Activated naive CD4-positive, alpha-beta T cell treated with anti-CD3 and anti-CD28 coated beads for 36 hours (primary cell): ENCODE measurements around the gene SBNO1. TPM values are rescaled to one million over a fixed set of nuclear protein-coding genes. Genes with fewer than 3 reads are reported as not detected.
"Not testable (repeated sequence)": the region's sequence is repeated elsewhere in the genome, so short reads cannot be mapped to it uniquely, and the experiment has no call there.

Source experiments
- CTCF ChIA-PET: fragments of 350-600 bp; sonication (Branson Sonifier 250); formaldehyde crosslinking; loops from one replicate; lab custom pipeline; 2021; ENCODE audit warnings: antibody characterized with exemption; lab: Charles Lee
- DNase-seq: peaks from one replicate; pipeline ENCODE4 v3.0.0-alpha.2; 2020
- H3K27ac Mint-ChIP-seq: one replicate; pipeline ENCODE4 v1.8.0; 2021; ENCODE audit warnings: mild to moderate bottlenecking, mixed read lengths
- H3K27me3 Mint-ChIP-seq: one replicate; pipeline ENCODE4 v1.8.0; 2021; ENCODE audit warnings: low read depth, mixed read lengths
- H3K36me3 Mint-ChIP-seq: one replicate; pipeline ENCODE4 v1.8.0; 2021; ENCODE audit warnings: low read depth, mixed read lengths
- H3K4me1 Mint-ChIP-seq: one replicate; pipeline ENCODE4 v1.8.0; 2021; ENCODE audit warnings: low read depth, mixed read lengths
- H3K4me3 Mint-ChIP-seq: one replicate; pipeline ENCODE4 v1.8.0; 2021; ENCODE audit warnings: mild to moderate bottlenecking, moderate library complexity, mixed read lengths
- H3K9me3 Mint-ChIP-seq: one replicate; pipeline ENCODE4 v1.8.0; 2021; ENCODE audit warnings: mixed read lengths
- intact Hi-C: fragments of 100-400 bp; cut with micrococcal nuclease; formaldehyde crosslinking; loops from one replicate; pipeline ENCODE4 v1.15.1; 2023
- total RNA-seq, 2 experiments: library from RNA; stranded (reverse); gene quantifications; one replicate each; pipeline ENCODE4 v1.2.3, GENCODE V29; 2021

The SBNO1 gene
- total RNA-seq, 2 experiments from 2014 or later: 40.4 to 43.0 TPM

- H3K4me1 Mint-ChIP-seq: peaks cover 20% of the 10 kb centered on the region
- H3K27me3 Mint-ChIP-seq: no peaks in the 10 kb centered on the region
- no peak overlapping the region for H3K27ac Mint-ChIP-seq
- no peaks in the 10 kb centered on the region for H3K9me3 Mint-ChIP-seq
- intact Hi-C loops: no loop called here
- H3K4me3 Mint-ChIP-seq: no peak overlapping the region
- peaks cover 4% of the 10 kb centered on the region for H3K36me3 Mint-ChIP-seq
- DNase-seq: no peak
- CTCF ChIA-PET: interaction anchor here (0.6 to 1.4 kb wide), 2 partner anchors 31 to 76 kb away, joined by 3 read pairs; no protein-coding TSS in a partner anchor
Measured at GRCh38 chr12:123266679-123267277, 97.9 kb downstream of the SBNO1 start.

GRCh38 chr12:123265851-123266678, 98.6 kb downstream of the SBNO1 start:
- CTCF ChIA-PET: interaction anchor here (0.7 to 1.4 kb wide), 2 partner anchors 30 to 241 kb away, joined by 3 read pairs; no protein-coding TSS in a partner anchor
- no peak for DNase-seq
- H3K4me3 Mint-ChIP-seq: no peak overlapping the region

GRCh38 chr12:123264642-123265041, 100.0 kb downstream of the SBNO1 start:
- no peak overlapping the region for H3K4me3 Mint-ChIP-seq
- H3K27me3 Mint-ChIP-seq: no peaks in the 10 kb centered on the region
- intact Hi-C loops: no loop called here
- peak; percentile 35 for DNase-seq
- H3K4me1 Mint-ChIP-seq: peaks cover 13% of the 10 kb centered on the region
- H3K9me3 Mint-ChIP-seq: no peaks in the 10 kb centered on the region
- peaks cover 16% of the 10 kb centered on the region for H3K36me3 Mint-ChIP-seq
- CTCF ChIA-PET: interaction anchor here (0.8 to 1.1 kb wide), 2 partner anchors 102 to 319 kb away, joined by 3 to 5 read pairs; no protein-coding TSS in a partner anchor
- peak overlapping the region; percentile 42 for H3K27ac Mint-ChIP-seq

More at GRCh38 chr12:123265851-123266678, 98.6 kb downstream of the SBNO1 start:
- Mint-ChIP-seq H3K27me3 (no peaks in the 10 kb centered on the region), H3K27ac (no peak overlapping the region), H3K36me3 (peaks cover 4% of the 10 kb centered on the region), H3K9me3 (no peaks in the 10 kb centered on the region), H3K4me1 (peaks cover 20% of the 10 kb centered on the region)
- intact Hi-C loops: no loop called here

- Mint-ChIP-seq H3K36me3 (peaks cover 16% of the 10 kb centered on the region), H3K4me3 (no peak overlapping the region), H3K27me3 (no peaks in the 10 kb centered on the region), H3K4me1 (peaks cover 4% of the 10 kb centered on the region), H3K9me3 (no peaks in the 10 kb centered on the region), H3K27ac (no peak overlapping the region)
- no peak for DNase-seq
- CTCF ChIA-PET: interaction anchor here (0.7 to 1.0 kb wide), 2 partner anchors 30 to 318 kb away, joined by 3 read pairs; partner anchors contain the start of genes MPHOSPH9 and MTRFR
- intact Hi-C loops: no loop called here
Measured at GRCh38 chr12:123263196-123263817, 101.3 kb downstream of the SBNO1 start.

- H3K4me1 Mint-ChIP-seq: peaks cover 2% of the 10 kb centered on the region
- CTCF ChIA-PET: interaction anchor here (0.6 kb wide), 1 partner anchor 9 kb away, joined by 3 read pairs; no protein-coding TSS in a partner anchor
- H3K4me3 Mint-ChIP-seq: no peak overlapping the region
- no peaks in the 10 kb centered on the region for H3K9me3 Mint-ChIP-seq
- H3K27me3 Mint-ChIP-seq: no peaks in the 10 kb centered on the region
- H3K36me3 Mint-ChIP-seq: peaks cover 22% of the 10 kb centered on the region
- no peak overlapping the region for H3K27ac Mint-ChIP-seq
- intact Hi-C loops: no loop called here
- no peak for DNase-seq
Measured at GRCh38 chr12:123261196-123261595, 103.5 kb downstream of the SBNO1 start.

- peaks cover 28% of the 10 kb centered on the region for H3K36me3 Mint-ChIP-seq
- H3K9me3 Mint-ChIP-seq: no peaks in the 10 kb centered on the region
- CTCF ChIA-PET: no interaction called here
- intact Hi-C loops: no loop called here
- no peak overlapping the region for H3K27ac Mint-ChIP-seq
- H3K4me1 Mint-ChIP-seq: peaks cover 4% of the 10 kb centered on the region
- no peak overlapping the region for H3K4me3 Mint-ChIP-seq
- H3K27me3 Mint-ChIP-seq: no peaks in the 10 kb centered on the region
- no peak for DNase-seq
Measured at GRCh38 chr12:123260081-123260480, 104.6 kb downstream of the SBNO1 start.

- CTCF ChIA-PET: no interaction called here
- Mint-ChIP-seq H3K27me3 (no peaks in the 10 kb centered on the region), H3K27ac (peak overlapping the region; percentile 10), H3K36me3 (peaks cover 32% of the 10 kb centered on the region), H3K4me1 (peaks cover 18% of the 10 kb centered on the region), H3K4me3 (no peak overlapping the region), H3K9me3 (no peaks in the 10 kb centered on the region)
- intact Hi-C loops: no loop called here
- no peak for DNase-seq
Measured at GRCh38 chr12:123258593-123258992, 106.1 kb downstream of the SBNO1 start.

- Mint-ChIP-seq H3K36me3 (peaks cover 24% of the 10 kb centered on the region), H3K27me3 (no peaks in the 10 kb centered on the region), H3K27ac (peak overlapping the region; percentile 81), H3K9me3 (no peaks in the 10 kb centered on the region), H3K4me1 (peaks cover 40% of the 10 kb centered on the region), H3K4me3 (no peak overlapping the region)
- DNase-seq: no peak
- intact Hi-C loops: no loop called here
- CTCF ChIA-PET: no interaction called here
Measured at GRCh38 chr12:123254853-123255446, 109.7 kb downstream of the SBNO1 start.

- no peaks in the 10 kb centered on the region for H3K9me3 Mint-ChIP-seq
- DNase-seq: no peak
- H3K4me1 Mint-ChIP-seq: peaks cover 46% of the 10 kb centered on the region
- peaks cover 26% of the 10 kb centered on the region for H3K36me3 Mint-ChIP-seq
- no peaks in the 10 kb centered on the region for H3K27me3 Mint-ChIP-seq
- peak overlapping the region; percentile 56 for H3K27ac Mint-ChIP-seq
- no peak overlapping the region for H3K4me3 Mint-ChIP-seq
- intact Hi-C loops: no loop called here
- CTCF ChIA-PET: no interaction called here
Measured at GRCh38 chr12:123253641-123254459, 110.8 kb downstream of the SBNO1 start.

- peaks cover 41% of the 10 kb centered on the region for H3K36me3 Mint-ChIP-seq
- intact Hi-C loops, H3K27ac Mint-ChIP-seq, H3K27me3 Mint-ChIP-seq, DNase-seq, H3K4me3 Mint-ChIP-seq, H3K9me3 Mint-ChIP-seq: not testable (repeated sequence)
- CTCF ChIA-PET: interaction anchor here (0.7 kb wide), 2 partner anchors 9 to 345 kb away, joined by 3 read pairs; no protein-coding TSS in a partner anchor
- H3K4me1 Mint-ChIP-seq: peaks cover 58% of the 10 kb centered on the region
Measured at GRCh38 chr12:123252365-123252764, 112.3 kb downstream of the SBNO1 start.

- H3K27ac Mint-ChIP-seq: peak overlapping the region; percentile 59
- intact Hi-C loops: no loop called here
- H3K27me3 Mint-ChIP-seq: no peaks in the 10 kb centered on the region
- DNase-seq: no peak
- H3K4me1 Mint-ChIP-seq: peaks cover 66% of the 10 kb centered on the region
- H3K4me3 Mint-ChIP-seq: no peak overlapping the region
- H3K36me3 Mint-ChIP-seq: peaks cover 42% of the 10 kb centered on the region
- H3K9me3 Mint-ChIP-seq: peaks cover 6% of the 10 kb centered on the region
- CTCF ChIA-PET: interaction anchor here (0.6 to 0.7 kb wide), 3 partner anchors 9 to 346 kb away, joined by 3 read pairs; no protein-coding TSS in a partner anchor
Measured at GRCh38 chr12:123251403-123252076, 113.1 kb downstream of the SBNO1 start.
